SK-MEL-5 (cell line): ENCODE measurements around the gene ZNF526. TPM values are rescaled to one million over a fixed set of nuclear protein-coding genes. Genes with fewer than 3 reads are reported as not detected.

ENCODE experiments used
- DNase-seq: peaks from one replicate; pipeline ENCODE4 v3.0.0-alpha.2; 2016; ENCODE audit warnings: low read depth, low spot score
- in situ Hi-C: cut with HindIII; loops from 2 replicates; pipeline ENCODE4 v1.10.0; 2016; ENCODE audit warnings: low sequenced_read_pairs, high pct_unique_total_duplicates, low pct_unique_long_range_greater_than_20kb
- polyA plus RNA-seq, 2 experiments: library from polyadenylated mRNA; depleted of rRNA; stranded (reverse); fragments of >200 nt; gene quantifications; 2 replicates each; pipeline ENCODE4 v1.2.3, GENCODE V29; 2015
- total RNA-seq: library from RNA; depleted of rRNA; stranded (reverse); fragments of >200 nt; shearing (Covaris generic); gene quantifications from 2 replicates; pipeline ENCODE4 v1.2.3, GENCODE V29; 2014; rRNA removed

Gene ZNF526
- total RNA-seq, result 6.8 and 8.9 TPM in 2 replicates
- 7.1 TPM in 2 replicates for polyA plus RNA-seq (2015; cell fraction: cytosol; rRNA removed)
- 5.5 and 8.1 TPM in 2 replicates for polyA plus RNA-seq (2015; cell fraction: nucleus; rRNA removed)

DNA sequence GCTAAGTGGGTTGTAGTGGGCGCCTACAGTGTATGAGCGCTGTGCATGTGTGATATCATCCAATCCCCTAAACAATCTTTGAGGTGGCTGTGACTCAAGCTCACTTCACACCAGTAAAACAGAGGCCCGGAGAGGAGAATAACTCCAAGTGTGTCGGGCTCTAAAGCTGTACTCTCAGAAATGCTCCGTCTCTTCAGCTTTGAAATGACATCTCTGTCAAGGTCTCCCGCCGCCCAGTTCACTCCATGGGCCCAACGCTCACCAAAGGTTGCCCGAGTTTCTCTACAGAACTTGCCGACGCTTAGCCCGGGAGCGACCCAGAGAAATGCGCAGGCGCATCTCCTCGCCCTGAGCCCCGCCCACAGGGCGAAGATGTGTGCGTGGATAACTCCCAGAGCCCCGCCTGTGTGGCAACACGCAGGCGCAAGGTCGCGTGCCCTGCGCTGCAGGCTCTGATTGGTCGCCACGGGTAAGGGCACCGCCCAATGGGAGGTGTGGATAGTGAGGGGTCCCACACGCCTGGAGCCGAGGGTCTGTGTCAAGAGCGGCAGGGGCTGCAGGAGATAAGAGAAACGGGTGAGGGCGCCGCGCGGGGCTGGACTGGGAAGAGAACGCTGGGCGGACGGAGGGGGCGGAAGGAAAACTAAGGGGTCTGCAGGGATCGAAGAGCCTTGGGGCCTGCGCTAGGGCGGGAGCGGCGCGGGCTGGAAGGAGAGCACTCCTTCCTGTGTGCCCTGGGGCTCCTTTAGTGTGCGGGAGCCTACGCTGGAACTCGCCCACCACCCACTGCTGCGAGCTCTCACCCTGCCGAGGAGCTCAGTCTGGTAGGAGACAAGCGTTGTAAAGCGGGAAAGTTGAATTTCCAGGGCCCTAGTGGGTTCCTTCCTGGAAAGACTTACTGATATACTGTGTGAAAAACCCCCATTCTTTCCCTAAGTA lies at the start of gene ZNF526:
Gene ZNF526, plus strand, starts transcription at position 501 of the 939 bp plus-strand sequence. CDS start 4,092 bp downstream, outside the sequence.
- DNase-seq, result peak; percentile 96
- in situ Hi-C loops, result no loop called here

- in situ Hi-C loops, result no loop called here
Measured at GRCh38 chr19:42170715-42171114, 49.4 kb upstream of the ZNF526 start.

DNA sequence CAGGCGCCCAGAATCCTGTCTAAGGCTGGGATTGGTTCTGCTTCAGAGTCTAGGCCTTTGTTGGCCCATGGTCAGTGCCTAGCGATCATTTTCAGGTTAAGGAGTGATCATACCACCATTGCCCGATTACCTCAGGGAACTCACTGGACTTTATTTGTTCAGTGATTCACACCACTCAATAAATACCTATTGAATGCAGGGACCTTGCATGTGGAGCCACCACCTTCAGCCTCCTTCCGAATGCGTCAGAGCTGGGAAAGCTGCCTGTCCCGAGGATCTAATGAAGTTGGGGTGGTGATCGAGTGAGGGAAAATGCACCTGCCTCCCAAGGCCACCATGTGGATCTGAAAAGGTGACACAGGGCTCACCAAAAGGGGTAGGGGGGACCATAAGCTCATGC lies 47.9 kb upstream of the ZNF526 start:
- in situ Hi-C loops, result no loop called here
- no peak for DNase-seq

More at GRCh38 chr19:42170715-42171114, 49.4 kb upstream of the ZNF526 start:
- DNase-seq, result no peak

- in situ Hi-C loops, result no loop called here
- DNase-seq, result no peak
Measured at GRCh38 chr19:42173695-42174094, 46.4 kb upstream of the ZNF526 start.

- in situ Hi-C loops, result no loop called here
- DNase-seq, result no peak
Measured at GRCh38 chr19:42174188-42174587, 45.9 kb upstream of the ZNF526 start.

DNA sequence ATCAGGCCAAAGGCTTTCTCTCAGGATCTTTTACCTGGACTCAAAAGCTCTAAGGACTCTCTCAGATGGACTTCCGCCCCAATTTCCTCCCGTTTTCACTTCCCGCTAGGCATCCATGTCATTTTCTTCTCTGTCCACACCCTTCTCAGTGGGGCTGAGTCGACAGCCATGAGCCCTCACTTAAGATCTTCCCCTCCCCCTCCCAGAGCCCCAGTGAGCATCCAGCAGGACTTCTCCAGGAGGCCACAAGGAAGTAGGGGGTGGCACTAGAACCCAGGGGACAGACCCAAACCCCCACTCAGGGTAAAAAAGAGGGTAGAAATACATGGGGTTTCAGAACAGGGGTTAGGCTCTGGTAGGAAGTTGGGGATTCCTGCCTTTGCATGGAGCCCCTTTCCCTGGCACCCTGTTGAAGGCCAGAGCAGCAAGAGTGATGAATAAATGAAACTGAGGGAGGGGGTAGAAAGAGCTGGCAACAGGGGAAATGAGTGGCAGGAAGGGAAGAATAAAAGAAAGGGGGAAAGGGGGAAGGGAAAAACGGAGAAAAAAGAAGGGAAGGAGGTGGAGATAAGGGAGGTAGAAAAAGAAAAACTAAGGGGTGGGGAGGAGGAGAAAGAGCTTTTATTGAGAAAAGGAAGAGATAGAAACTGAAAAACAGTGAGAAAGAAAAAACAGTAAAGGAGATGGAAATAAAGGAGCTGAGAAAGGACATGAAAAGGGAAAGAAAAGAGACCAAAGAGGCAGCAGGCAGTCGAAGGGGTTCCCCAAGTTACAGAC lies 45.0 kb upstream of the ZNF526 start:
- DNase-seq, result no peak
- in situ Hi-C loops, result no loop called here

- in situ Hi-C loops, result no loop called here
- DNase-seq, result no peak
Measured at GRCh38 chr19:42175952-42176648, 44.0 kb upstream of the ZNF526 start.

GRCh38 chr19:42176649-42176989 lies 43.5 kb upstream of the ZNF526 start:
- no peak for DNase-seq
- in situ Hi-C loops, result no loop called here

DNA sequence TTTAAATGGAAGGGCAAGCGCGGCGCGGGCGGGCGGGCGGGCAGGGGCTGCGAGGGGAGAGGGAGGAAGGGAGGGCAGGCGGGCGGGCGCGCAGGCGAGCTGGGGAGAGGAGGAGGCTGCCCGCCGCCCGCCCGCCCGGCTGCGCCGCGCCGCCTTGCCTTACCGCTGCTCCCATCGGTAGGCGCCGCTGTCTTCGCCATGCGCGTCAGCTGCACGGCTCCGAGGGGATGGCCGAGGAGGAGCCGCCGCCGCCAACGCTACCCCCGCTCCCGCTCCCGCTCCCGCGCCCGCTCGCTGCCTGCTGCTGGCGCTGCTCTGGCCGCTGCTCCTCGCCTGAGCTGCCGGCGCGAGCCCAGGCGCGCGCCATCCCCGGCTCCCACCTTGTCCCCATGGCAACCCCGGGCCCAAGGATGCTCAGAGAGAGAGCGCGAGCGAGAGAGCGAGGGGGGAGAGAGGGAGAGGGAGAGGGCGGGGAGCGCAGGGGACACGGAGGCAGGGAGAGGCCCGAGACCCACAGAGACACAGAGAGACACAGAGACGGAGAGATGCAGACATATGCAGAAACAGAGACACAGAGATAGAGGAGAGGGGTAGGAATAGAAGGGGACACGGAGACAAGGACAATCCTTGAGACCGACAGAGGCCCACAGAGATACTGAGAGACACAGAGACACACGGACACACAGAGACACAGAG lies 43.0 kb upstream of the ZNF526 start:
- in situ Hi-C loops, result no loop called here
- peak; percentile 63 for DNase-seq

DNA sequence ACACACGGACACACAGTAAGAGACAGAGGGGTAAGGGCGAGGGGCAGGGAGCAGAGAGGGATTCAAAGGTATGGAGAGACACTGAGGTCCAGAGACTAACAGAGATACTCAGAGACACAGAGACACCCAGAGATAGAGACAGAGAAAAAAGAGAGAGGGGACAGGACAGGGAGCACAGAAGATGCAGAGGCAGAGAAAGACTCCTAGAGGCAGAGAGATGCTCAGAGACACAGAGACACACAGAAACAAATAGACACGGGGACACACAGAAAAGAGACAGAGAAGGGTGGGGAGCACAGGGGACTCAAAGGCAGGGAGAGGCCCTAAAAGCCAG lies 42.5 kb upstream of the ZNF526 start:
- in situ Hi-C loops, result no loop called here
- DNase-seq, result no peak

GRCh38 chr19:42178791-42179674 lies 41.1 kb upstream of the ZNF526 start:
- no peak for DNase-seq
- in situ Hi-C loops, result no loop called here

- DNase-seq, result peak; percentile 86
- in situ Hi-C loops, result no loop called here
Measured at GRCh38 chr19:42184401-42184861, 35.7 kb upstream of the ZNF526 start.

DNA sequence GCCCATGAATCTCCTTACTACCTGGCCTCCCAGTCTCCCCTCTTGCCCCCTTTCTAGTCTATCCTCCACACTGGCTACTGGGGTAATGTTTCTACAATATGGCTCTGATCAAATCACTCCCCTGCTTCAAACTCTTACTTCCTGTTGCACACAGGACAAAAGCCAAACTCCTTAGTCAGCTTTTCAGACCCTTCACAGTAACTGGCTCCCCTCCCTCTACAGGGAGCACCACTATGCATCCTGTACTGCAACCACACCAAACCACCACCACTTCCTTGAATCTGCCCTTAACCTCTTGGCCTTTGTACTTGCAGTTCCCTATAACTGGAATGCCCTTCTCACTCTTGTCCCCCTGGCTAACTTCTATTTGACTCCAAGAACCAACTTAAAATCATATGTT lies 34.8 kb upstream of the ZNF526 start:
- in situ Hi-C loops, result no loop called here

DNA sequence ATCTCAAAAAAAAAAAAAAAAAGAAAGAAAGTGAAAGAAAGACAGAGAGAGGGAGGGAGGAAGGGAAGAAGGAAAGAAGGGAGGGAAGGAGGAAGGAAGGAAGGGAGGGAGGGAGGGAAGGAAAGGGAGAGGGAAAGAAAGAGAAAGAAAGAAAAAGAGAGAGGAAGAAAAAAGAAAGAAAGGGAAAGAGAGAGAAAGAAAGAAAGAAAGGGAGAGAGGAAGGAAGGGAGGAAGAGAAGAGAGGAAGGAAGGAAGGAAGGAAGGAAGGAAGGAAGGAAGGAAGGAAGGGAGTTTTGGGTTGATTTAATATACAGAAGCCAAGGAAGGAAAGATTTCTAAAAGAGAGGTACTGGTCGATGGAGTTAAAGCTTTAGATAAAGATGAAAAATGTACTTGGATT lies 31.4 kb upstream of the ZNF526 start:
- in situ Hi-C loops, result no loop called here
- DNase-seq, result no peak

More for the DNA sequence above, 34.8 kb upstream of the ZNF526 start:
- no peak for DNase-seq

DNA sequence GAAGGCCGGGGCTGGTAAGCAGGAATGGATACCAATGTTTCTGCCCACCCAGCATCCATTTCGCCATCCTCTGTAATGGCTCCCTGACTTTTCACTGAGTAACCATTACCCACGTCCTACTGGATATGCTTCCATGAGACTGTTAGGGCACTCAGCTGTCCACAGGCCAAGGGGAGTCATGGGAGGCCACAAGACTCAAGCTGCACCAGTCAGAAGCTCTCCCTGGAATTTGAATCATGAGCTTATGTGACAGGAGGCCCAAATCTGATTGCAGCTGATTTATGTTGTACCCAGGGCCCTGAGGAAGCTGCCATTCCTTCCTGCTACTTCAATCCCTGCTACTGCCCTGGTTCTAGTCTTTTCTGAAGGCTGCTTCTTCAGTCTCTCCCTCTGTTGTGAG lies 31.0 kb upstream of the ZNF526 start:
- in situ Hi-C loops, result no loop called here
- peak; percentile 28 for DNase-seq

DNA sequence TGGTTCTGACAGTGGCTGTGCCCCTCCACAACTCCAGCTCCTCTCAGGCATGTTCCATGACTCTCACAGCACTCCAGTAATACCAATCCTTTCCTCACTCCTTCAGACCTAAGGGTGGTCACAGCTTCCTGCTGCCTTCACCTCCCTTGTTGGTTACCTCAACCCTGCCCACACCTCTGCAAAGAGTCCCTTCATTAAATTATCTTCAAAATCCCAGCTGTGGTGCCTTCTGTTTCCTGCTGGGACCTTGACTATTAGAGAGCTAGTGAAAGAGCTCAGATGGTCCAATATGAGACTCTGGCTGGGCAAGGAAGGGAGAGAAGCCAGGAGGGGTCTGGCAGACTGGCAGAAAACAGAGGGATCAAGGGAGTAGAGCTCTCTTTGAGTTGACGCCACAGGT lies 28.8 kb upstream of the ZNF526 start:
- DNase-seq, result no peak
- in situ Hi-C loops, result no loop called here
